Rectal smooth muscle tissue (tissue), 1 donor: ENCODE measurements around the gene SPG21.

Experiments used
- H3K27ac ChIP-seq: one replicate; pipeline ENCODE4 v1.7.0; 2013; ENCODE audit warnings: low read depth, low read length, inconsistent platforms
- H3K27me3 ChIP-seq: one replicate; pipeline ENCODE4 v1.7.0; 2013; ENCODE audit warnings: low read length; ENCODE audit not compliant: control insufficient read depth, insufficient read depth
- H3K36me3 ChIP-seq: one replicate; pipeline ENCODE4 v1.7.0; 2013; ENCODE audit warnings: low read length; ENCODE audit not compliant: control insufficient read depth, insufficient read depth
- H3K4me1 ChIP-seq: one replicate; pipeline ENCODE4 v1.7.0; 2013; ENCODE audit warnings: low read length; ENCODE audit not compliant: control insufficient read depth, insufficient read depth
- H3K4me3 ChIP-seq: one replicate; pipeline ENCODE4 v1.7.0; 2013; ENCODE audit warnings: low read length
- H3K9ac ChIP-seq: one replicate; pipeline ENCODE4 v1.7.0; 2013; ENCODE audit warnings: low read length

SPG21 gene

GRCh38 chr15:64949383-64950186 lies 40.1 kb downstream of the SPG21 start:
- Histone ChIP-seq H3K36me3 (no peaks in the 10 kb centered on the region), H3K27me3 (no peaks in the 10 kb centered on the region), H3K9ac (no peak overlapping the region), H3K27ac (no peak overlapping the region), H3K4me3 (no peak overlapping the region), H3K4me1 (no peaks in the 10 kb centered on the region)

- Histone ChIP-seq H3K36me3 (no peaks in the 10 kb centered on the region), H3K4me1 (no peaks in the 10 kb centered on the region), H3K9ac (no peak overlapping the region), H3K4me3 (no peak overlapping the region), H3K27ac (no peak overlapping the region), H3K27me3 (no peaks in the 10 kb centered on the region)
Measured at GRCh38 chr15:64948916-64949315, 40.8 kb downstream of the SPG21 start.

GRCh38 chr15:64947211-64947610 lies 42.5 kb downstream of the SPG21 start:
- Histone ChIP-seq H3K36me3 (no peaks in the 10 kb centered on the region), H3K27me3 (no peaks in the 10 kb centered on the region), H3K9ac (no peak overlapping the region), H3K4me1 (no peaks in the 10 kb centered on the region), H3K4me3 (no peak overlapping the region), H3K27ac (no peak overlapping the region)

GRCh38 chr15:64944961-64945360 lies 44.8 kb downstream of the SPG21 start:
- H3K4me3 ChIP-seq, result no peak overlapping the region
- H3K27me3 ChIP-seq, result no peaks in the 10 kb centered on the region
- no peak overlapping the region for H3K9ac ChIP-seq
- no peaks in the 10 kb centered on the region for H3K36me3 ChIP-seq
- no peaks in the 10 kb centered on the region for H3K4me1 ChIP-seq
- H3K27ac ChIP-seq, result no peak overlapping the region

- H3K9ac ChIP-seq, result no peak overlapping the region
- no peak overlapping the region for H3K4me3 ChIP-seq
- H3K4me1 ChIP-seq, result no peaks in the 10 kb centered on the region
- H3K27ac ChIP-seq, result no peak overlapping the region
- no peaks in the 10 kb centered on the region for H3K27me3 ChIP-seq
- no peaks in the 10 kb centered on the region for H3K36me3 ChIP-seq
Measured at GRCh38 chr15:64943512-64944225, 46.0 kb downstream of the SPG21 start.

GRCh38 chr15:64942356-64942755 lies 47.4 kb downstream of the SPG21 start:
- no peak overlapping the region for H3K9ac ChIP-seq
- H3K27me3 ChIP-seq, result no peaks in the 10 kb centered on the region
- no peaks in the 10 kb centered on the region for H3K4me1 ChIP-seq
- H3K27ac ChIP-seq, result no peak overlapping the region
- no peak overlapping the region for H3K4me3 ChIP-seq
- H3K36me3 ChIP-seq, result no peaks in the 10 kb centered on the region

GRCh38 chr15:64938192-64938591 lies 51.5 kb downstream of the SPG21 start:
- no peaks in the 10 kb centered on the region for H3K27me3 ChIP-seq
- H3K9ac ChIP-seq, result no peak overlapping the region
- no peaks in the 10 kb centered on the region for H3K36me3 ChIP-seq
- H3K4me3 ChIP-seq, result no peak overlapping the region
- H3K27ac ChIP-seq, result no peak overlapping the region
- no peaks in the 10 kb centered on the region for H3K4me1 ChIP-seq

GRCh38 chr15:64934023-64934422 lies 55.7 kb downstream of the SPG21 start:
- no peak overlapping the region for H3K4me3 ChIP-seq
- H3K27ac ChIP-seq, result no peak overlapping the region
- peaks cover 4% of the 10 kb centered on the region for H3K36me3 ChIP-seq
- no peaks in the 10 kb centered on the region for H3K4me1 ChIP-seq
- H3K9ac ChIP-seq, result no peak overlapping the region
- no peaks in the 10 kb centered on the region for H3K27me3 ChIP-seq

GRCh38 chr15:64931381-64931780 lies 58.3 kb downstream of the SPG21 start:
- Histone ChIP-seq H3K27ac (no peak overlapping the region), H3K4me3 (no peak overlapping the region), H3K27me3 (no peaks in the 10 kb centered on the region), H3K36me3 (peaks cover 4% of the 10 kb centered on the region), H3K4me1 (no peaks in the 10 kb centered on the region), H3K9ac (no peak overlapping the region)

GRCh38 chr15:64930778-64931371 lies 58.8 kb downstream of the SPG21 start:
- H3K27me3 ChIP-seq, result no peaks in the 10 kb centered on the region
- no peaks in the 10 kb centered on the region for H3K4me1 ChIP-seq
- H3K9ac ChIP-seq, result no peak overlapping the region
- no peak overlapping the region for H3K4me3 ChIP-seq
- no peak overlapping the region for H3K27ac ChIP-seq
- peaks cover 4% of the 10 kb centered on the region for H3K36me3 ChIP-seq

- no peak overlapping the region for H3K4me3 ChIP-seq
- no peaks in the 10 kb centered on the region for H3K4me1 ChIP-seq
- no peaks in the 10 kb centered on the region for H3K27me3 ChIP-seq
- H3K9ac ChIP-seq, result no peak overlapping the region
- peaks cover 4% of the 10 kb centered on the region for H3K36me3 ChIP-seq
- H3K27ac ChIP-seq, result no peak overlapping the region
Measured at GRCh38 chr15:64930019-64930652, 59.6 kb downstream of the SPG21 start.

GRCh38 chr15:64928626-64929220 lies 61.0 kb downstream of the SPG21 start:
- H3K36me3 ChIP-seq, result peaks cover 4% of the 10 kb centered on the region

More at GRCh38 chr15:64928626-64929220, 61.0 kb downstream of the SPG21 start:
- Histone ChIP-seq H3K27ac (no peak overlapping the region), H3K9ac (no peak overlapping the region), H3K27me3 (no peaks in the 10 kb centered on the region), H3K4me3 (no peak overlapping the region), H3K4me1 (no peaks in the 10 kb centered on the region)
